Mesendoderm (in vitro differentiated cells): ENCODE results near the gene C19orf67.

Source experiments
- DNase-seq: peaks from one replicate; pipeline ENCODE4 v3.0.0; 2013
- H2AK5ac ChIP-seq: 2 replicates; pipeline ENCODE4 v1.6.1; 2013; ENCODE audit warnings: low read length, inconsistent platforms
- H2BK120ac ChIP-seq: 2 replicates; pipeline ENCODE4 v1.6.1; 2013; ENCODE audit warnings: low read depth, mild to moderate bottlenecking, low read length, moderate library complexity, mixed read lengths
- H2BK15ac ChIP-seq: replicated peaks from 2 replicates; pipeline ENCODE4 v1.6.1; 2013; ENCODE audit warnings: low read depth, mild to moderate bottlenecking, moderate library complexity
- H2BK5ac ChIP-seq: 2 replicates; pipeline ENCODE4 v1.6.1; 2013; ENCODE audit warnings: low read length, inconsistent platforms
- H3K18ac ChIP-seq: 2 replicates; pipeline ENCODE4 v1.6.1; 2013; ENCODE audit warnings: mild to moderate bottlenecking, low read length, mixed read lengths
- H3K23ac ChIP-seq: one replicate; pipeline ENCODE4 v1.6.1; 2013; ENCODE audit warnings: low read length
- H3K27ac ChIP-seq: 2 replicates; pipeline ENCODE4 v1.5.1; 2013; ENCODE audit warnings: low read depth, mild to moderate bottlenecking, inconsistent platforms, low read length, moderate library complexity
- H3K27me3 ChIP-seq: 2 replicates; pipeline ENCODE4 v1.6.1; 2013; ENCODE audit warnings: low read length, control low read depth, mild to moderate bottlenecking, inconsistent platforms; ENCODE audit not compliant: insufficient read depth, poor library complexity
- H3K36me3 ChIP-seq: 2 replicates; pipeline ENCODE4 v1.6.1; 2013; ENCODE audit warnings: low read length, inconsistent platforms; ENCODE audit not compliant: control insufficient read depth, insufficient read depth
- H3K4ac ChIP-seq: one replicate; pipeline ENCODE4 v1.6.1; 2013; ENCODE audit warnings: low read depth, mild to moderate bottlenecking, low read length, moderate library complexity
- H3K4me1 ChIP-seq: 2 replicates; pipeline ENCODE4 v1.6.1; 2013; ENCODE audit warnings: low read depth, low read length, inconsistent platforms; ENCODE audit not compliant: control insufficient read depth
- H3K4me2 ChIP-seq: 2 replicates; pipeline ENCODE4 v1.6.1; 2013; ENCODE audit warnings: low read length
- H3K4me3 ChIP-seq: 2 replicates; pipeline ENCODE4 v1.5.1; 2013; ENCODE audit warnings: mild to moderate bottlenecking, low read length
- H3K56ac ChIP-seq: one replicate; pipeline ENCODE4 v1.6.1; 2013; ENCODE audit warnings: low read length
- H3K79me1 ChIP-seq: 2 replicates; pipeline ENCODE4 v1.6.1; 2013; ENCODE audit warnings: low read length, inconsistent platforms
- H3K79me2 ChIP-seq: 2 replicates; pipeline ENCODE4 v1.6.1; 2013; ENCODE audit warnings: mild to moderate bottlenecking, low read length; ENCODE audit not compliant: control insufficient read depth, insufficient read depth
- H3K9ac ChIP-seq: 2 replicates; pipeline ENCODE4 v1.6.1; 2013; ENCODE audit warnings: low read length, inconsistent platforms
- H4K5ac ChIP-seq: one replicate; pipeline ENCODE4 v1.6.1; 2013; ENCODE audit warnings: low read length
- H4K8ac ChIP-seq: one replicate; pipeline ENCODE4 v1.6.1; 2013; ENCODE audit warnings: low read depth, mild to moderate bottlenecking, control low read depth, low read length, moderate library complexity
- WGBS: extraction: QIAGEN DNeasy Blood & Tissue Kit; methylation state at CpG from one replicate; pipeline ENCODE4 v1.1.7; 2013; ENCODE audit warnings: low lambda C conversion rate, missing lambda C conversion rate; ENCODE audit not compliant: insufficient coverage; ENCODE audit errors: extremely low coverage; 5-methylcytosine and 5-hydroxymethylcytosine counted together

C19orf67 gene

GRCh38 chr19:14086098-14086497, 515 bp upstream of the C19orf67 start:
- no peak overlapping the region for H3K23ac ChIP-seq
- peaks cover 5% of the 10 kb centered on the region for H3K36me3 ChIP-seq
- no peaks in the 10 kb centered on the region for H3K4me1 ChIP-seq
- H3K4me2 ChIP-seq, result no peak overlapping the region
- H3K79me2 ChIP-seq, result peaks cover 6% of the 10 kb centered on the region
- no peak overlapping the region for H2AK5ac ChIP-seq
- no CpG with 5 or more reads among the region's 5 CpGs for WGBS
- no peak for DNase-seq
- H3K18ac ChIP-seq, result no peak overlapping the region
- no peak overlapping the region for H2BK15ac ChIP-seq
- H3K56ac ChIP-seq, result peak overlapping the region; percentile 42
- H3K4me3 ChIP-seq, result no peak overlapping the region
- H2BK5ac ChIP-seq, result no peak overlapping the region
- H4K8ac ChIP-seq, result no peak overlapping the region
- no peak overlapping the region for H2BK120ac ChIP-seq
- H4K5ac ChIP-seq, result no peak overlapping the region
- no peaks in the 10 kb centered on the region for H3K27me3 ChIP-seq
- H3K27ac ChIP-seq, result no peak overlapping the region
- H3K9ac ChIP-seq, result no peak overlapping the region
- H3K79me1 ChIP-seq, result peaks cover 8% of the 10 kb centered on the region
- H3K4ac ChIP-seq, result no peak overlapping the region

GRCh38 chr19:14082675-14082960, 3.0 kb downstream of the C19orf67 start:
- Histone ChIP-seq H3K4me2 (no peak overlapping the region), H4K5ac (no peak overlapping the region), H4K8ac (no peak overlapping the region), H3K27me3 (no peaks in the 10 kb centered on the region), H2BK120ac (no peak overlapping the region), H3K4ac (no peak overlapping the region), H3K56ac (no peak overlapping the region), H3K9ac (no peak overlapping the region), H3K36me3 (no peaks in the 10 kb centered on the region), H2BK15ac (no peak overlapping the region), H3K18ac (no peak overlapping the region), H3K27ac (no peak overlapping the region), H3K4me1 (no peaks in the 10 kb centered on the region), H3K23ac (no peak overlapping the region), H2AK5ac (no peak overlapping the region), H3K4me3 (no peak overlapping the region), H2BK5ac (no peak overlapping the region), H3K79me2 (no peaks in the 10 kb centered on the region), H3K79me1 (no peaks in the 10 kb centered on the region)
- DNase-seq, result no peak
- no CpG with 5 or more reads among the region's 1 CpG for WGBS

- H4K5ac ChIP-seq, result no peak overlapping the region
- WGBS, result no CpG with 5 or more reads among the region's 24 CpGs
- no peak overlapping the region for H2BK5ac ChIP-seq
- H2AK5ac ChIP-seq, result no peak overlapping the region
- no peak overlapping the region for H3K27ac ChIP-seq
- H3K79me1 ChIP-seq, result no peaks in the 10 kb centered on the region
- no peaks in the 10 kb centered on the region for H3K36me3 ChIP-seq
- no peak for DNase-seq
- no peak overlapping the region for H2BK120ac ChIP-seq
- H3K27me3 ChIP-seq, result no peaks in the 10 kb centered on the region
- no peak overlapping the region for H3K4ac ChIP-seq
- H3K9ac ChIP-seq, result peak overlapping the region; percentile 77
- H4K8ac ChIP-seq, result no peak overlapping the region
- H3K79me2 ChIP-seq, result no peaks in the 10 kb centered on the region
- H2BK15ac ChIP-seq, result no peak overlapping the region
- peak overlapping the region; percentile 57 for H3K4me3 ChIP-seq
- H3K4me1 ChIP-seq, result no peaks in the 10 kb centered on the region
- no peak overlapping the region for H3K18ac ChIP-seq
- H3K56ac ChIP-seq, result peak overlapping the region; percentile 91
- H3K4me2 ChIP-seq, result peak overlapping the region; percentile 87
- H3K23ac ChIP-seq, result no peak overlapping the region
Measured at GRCh38 chr19:14081797-14082674, 3.5 kb downstream of the C19orf67 start.

- H2BK120ac ChIP-seq, result no peak overlapping the region
- H2AK5ac ChIP-seq, result no peak overlapping the region
- H3K4ac ChIP-seq, result peak overlapping the region; percentile 95
- no peaks in the 10 kb centered on the region for H3K36me3 ChIP-seq
- H3K23ac ChIP-seq, result no peak overlapping the region
- no peak overlapping the region for H2BK15ac ChIP-seq
- no peaks in the 10 kb centered on the region for H3K79me1 ChIP-seq
- DNase-seq, result peak; percentile 99
- H3K9ac ChIP-seq, result peak overlapping the region; percentile 77
- no peaks in the 10 kb centered on the region for H3K27me3 ChIP-seq
- H3K4me2 ChIP-seq, result peak overlapping the region; percentile 87
- no peak overlapping the region for H4K5ac ChIP-seq
- H3K4me3 ChIP-seq, result peak overlapping the region; percentile 70
- no peaks in the 10 kb centered on the region for H3K4me1 ChIP-seq
- H3K56ac ChIP-seq, result peak overlapping the region; percentile 91
- H3K18ac ChIP-seq, result no peak overlapping the region
- H3K79me2 ChIP-seq, result no peaks in the 10 kb centered on the region
- H3K27ac ChIP-seq, result no peak overlapping the region
- H4K8ac ChIP-seq, result no peak overlapping the region
- H2BK5ac ChIP-seq, result no peak overlapping the region
- WGBS, result no CpG with 5 or more reads among the region's 50 CpGs
Measured at GRCh38 chr19:14080887-14081796, 4.4 kb downstream of the C19orf67 start.

- H3K9ac ChIP-seq, result no peak overlapping the region
- peaks cover 6% of the 10 kb centered on the region for H3K27me3 ChIP-seq
- H2BK15ac ChIP-seq, result no peak overlapping the region
Measured at GRCh38 chr19:14078411-14078810, 7.2 kb downstream of the C19orf67 start.

More at GRCh38 chr19:14078411-14078810, 7.2 kb downstream of the C19orf67 start:
- no peak overlapping the region for H4K8ac ChIP-seq
- WGBS, result no CpG with 5 or more reads among the region's 2 CpGs
- DNase-seq, result no peak
- H2BK120ac ChIP-seq, result no peak overlapping the region
- H3K4me3 ChIP-seq, result no peak overlapping the region
- H2BK5ac ChIP-seq, result no peak overlapping the region
- no peaks in the 10 kb centered on the region for H3K79me1 ChIP-seq
- no peaks in the 10 kb centered on the region for H3K36me3 ChIP-seq
- no peak overlapping the region for H2AK5ac ChIP-seq
- H3K79me2 ChIP-seq, result no peaks in the 10 kb centered on the region
- H3K4ac ChIP-seq, result no peak overlapping the region
- no peak overlapping the region for H3K56ac ChIP-seq
- H3K4me1 ChIP-seq, result no peaks in the 10 kb centered on the region
- H3K23ac ChIP-seq, result no peak overlapping the region
- H3K27ac ChIP-seq, result no peak overlapping the region
- H3K18ac ChIP-seq, result no peak overlapping the region
- H4K5ac ChIP-seq, result no peak overlapping the region
- no peak overlapping the region for H3K4me2 ChIP-seq
